COR-L47 (cell line): ENCODE data around the gene BANP.
A peak's percentile ranks its signal among the peaks of the same experiment; 100 is the strongest.
"Not testable (repeated sequence)": the region's sequence is repeated elsewhere in the genome, so short reads cannot be mapped to it uniquely, and the experiment has no call there.

Source experiments
- DNase-seq: peaks from one replicate; lab custom pipeline; 2025; lab: John Stamatoyannopoulos, UW

The BANP gene

GRCh38 chr16:87968541-87968940 is 17.3 kb downstream of the BANP start:
- DNase-seq = no peak

DNA sequence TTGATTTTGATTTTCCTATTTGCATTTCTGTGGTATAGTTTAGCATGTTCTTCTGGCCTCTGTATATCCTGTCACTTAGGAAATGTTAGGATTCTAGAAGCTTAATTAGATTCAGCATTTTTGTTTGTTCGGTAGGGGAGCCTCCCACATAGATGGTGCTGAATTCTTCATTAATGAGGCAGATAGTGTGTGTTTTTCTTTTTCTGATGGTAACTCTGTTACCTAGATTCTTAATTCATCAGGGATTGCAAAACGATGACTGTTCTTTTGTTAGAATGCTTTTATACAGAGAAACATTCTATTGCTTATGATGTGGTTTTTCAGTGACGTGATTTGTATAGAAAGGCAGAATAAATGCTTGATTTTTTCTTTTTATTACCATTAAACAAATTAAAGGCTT is 19.0 kb downstream of the BANP start:
- DNase-seq = no peak

DNA sequence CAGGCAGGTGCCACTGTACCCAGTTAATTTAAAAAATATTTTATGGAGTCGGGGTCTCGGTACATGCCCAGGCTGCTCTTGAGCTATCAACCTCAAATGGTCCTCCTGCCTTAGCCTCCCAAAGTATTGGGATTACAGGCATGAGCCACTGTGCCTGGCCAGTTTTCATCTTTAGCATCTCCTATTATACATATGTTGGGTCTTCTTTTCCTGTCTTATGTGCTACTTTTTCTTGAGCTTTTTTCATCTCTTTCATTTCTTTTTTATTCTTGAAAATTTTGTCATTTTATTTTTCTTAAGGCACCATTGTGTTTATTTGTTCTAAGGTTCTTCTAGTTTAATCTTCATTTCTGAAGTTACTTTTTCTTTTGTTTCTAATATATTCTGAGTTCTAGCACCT is 20.7 kb downstream of the BANP start:
- DNase-seq = no peak

DNA sequence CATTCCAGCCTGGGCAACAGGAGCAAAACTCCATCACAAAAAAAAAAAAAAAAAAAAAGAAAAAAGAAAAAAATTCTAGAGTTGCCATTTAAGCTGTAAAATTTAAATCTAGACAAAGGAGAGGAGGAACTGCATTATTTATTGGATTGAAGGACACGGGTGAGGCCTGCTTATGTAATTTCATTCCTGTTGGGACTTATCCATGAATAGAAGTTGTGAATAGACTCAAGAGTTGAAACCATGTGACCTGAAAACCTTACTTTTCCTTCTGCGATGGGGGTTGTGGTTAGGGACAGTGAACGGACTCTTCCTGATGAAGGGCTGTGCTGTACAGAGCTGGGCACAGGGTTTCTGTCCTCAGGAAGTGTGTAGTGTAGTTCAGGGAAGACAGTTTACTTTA is 22.5 kb downstream of the BANP start:
- DNase-seq = no peak

GRCh38 chr16:87974178-87974577 is 22.9 kb downstream of the BANP start:
- DNase-seq = no peak

DNA sequence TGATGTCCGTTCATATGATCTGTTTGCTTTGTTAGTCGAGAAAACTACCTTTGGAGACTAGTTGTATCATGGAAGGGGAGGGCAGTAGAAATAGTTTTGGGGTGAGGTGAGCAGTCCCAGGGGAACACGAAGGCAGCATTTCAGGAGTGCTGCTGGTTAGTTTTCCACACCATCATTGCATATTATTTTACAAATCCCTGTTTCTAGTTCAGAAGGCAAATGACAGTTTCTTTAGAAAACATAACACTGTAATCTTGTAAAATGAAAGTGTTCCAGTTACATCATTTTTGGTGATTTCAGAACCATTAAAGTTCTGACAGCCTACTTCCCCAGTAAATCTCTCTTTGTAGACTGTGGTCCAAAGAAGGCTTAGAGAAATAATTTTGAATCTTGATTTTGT is 25.4 kb downstream of the BANP start:
- DNase-seq = no peak

GRCh38 chr16:87978127-87978526 is 26.9 kb downstream of the BANP start:
- DNase-seq = no peak

- no peak for DNase-seq
Measured at GRCh38 chr16:87979352-87979751, 28.1 kb downstream of the BANP start.

DNA sequence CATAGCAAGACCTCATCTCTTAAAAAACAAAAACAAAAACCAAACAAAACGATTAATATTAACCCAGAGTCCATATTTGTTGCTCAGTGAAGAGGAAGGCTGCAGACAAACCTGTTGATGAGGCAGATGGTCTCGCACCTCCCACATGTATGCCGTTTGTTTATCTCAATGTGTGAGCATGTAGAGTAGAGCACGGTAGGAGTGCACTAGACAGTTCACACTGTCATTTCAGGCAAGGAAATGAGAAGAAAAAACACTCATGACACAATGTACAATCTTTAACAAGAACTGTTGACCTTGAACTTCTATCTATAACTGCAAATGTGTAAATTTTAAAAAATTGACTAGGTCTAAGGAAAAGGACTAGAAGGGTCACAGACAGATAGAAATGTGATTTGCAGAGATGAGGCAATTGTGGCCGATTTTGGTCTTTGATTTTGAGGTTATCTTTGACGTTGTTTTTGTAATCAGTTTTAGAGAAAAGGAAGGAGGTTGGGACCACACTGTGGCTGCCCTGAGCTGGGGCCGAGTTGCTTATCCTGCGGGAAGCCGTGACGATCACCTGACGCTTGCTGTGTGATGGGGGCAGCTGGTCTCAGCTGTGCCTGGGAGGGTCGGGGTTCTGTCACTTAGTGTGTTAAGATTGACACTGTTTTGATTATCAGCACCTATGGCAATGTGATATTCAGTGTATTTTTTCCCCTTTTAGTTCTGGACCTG is 28.8 kb downstream of the BANP start:
- not testable (repeated sequence) for DNase-seq

DNA sequence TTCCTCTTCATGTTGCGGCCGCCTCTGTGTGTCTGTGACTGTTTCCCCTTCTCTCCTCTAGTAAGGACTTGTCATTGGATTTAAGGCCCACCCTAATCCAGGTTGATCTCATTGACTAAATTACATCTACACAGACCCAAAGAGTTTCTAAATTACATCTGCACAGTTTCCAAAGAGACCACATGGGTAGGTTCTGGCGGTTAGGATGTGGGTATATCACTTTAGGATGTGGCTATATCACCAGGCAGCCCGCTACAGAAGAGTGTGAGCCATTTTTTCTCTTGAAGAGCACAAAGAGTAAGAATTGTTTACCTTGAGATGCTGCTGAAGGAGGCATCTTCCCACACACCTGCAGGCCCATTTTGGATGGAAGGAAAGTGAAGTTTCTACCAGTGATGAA is 30.1 kb downstream of the BANP start:
- not testable (repeated sequence) for DNase-seq

DNA sequence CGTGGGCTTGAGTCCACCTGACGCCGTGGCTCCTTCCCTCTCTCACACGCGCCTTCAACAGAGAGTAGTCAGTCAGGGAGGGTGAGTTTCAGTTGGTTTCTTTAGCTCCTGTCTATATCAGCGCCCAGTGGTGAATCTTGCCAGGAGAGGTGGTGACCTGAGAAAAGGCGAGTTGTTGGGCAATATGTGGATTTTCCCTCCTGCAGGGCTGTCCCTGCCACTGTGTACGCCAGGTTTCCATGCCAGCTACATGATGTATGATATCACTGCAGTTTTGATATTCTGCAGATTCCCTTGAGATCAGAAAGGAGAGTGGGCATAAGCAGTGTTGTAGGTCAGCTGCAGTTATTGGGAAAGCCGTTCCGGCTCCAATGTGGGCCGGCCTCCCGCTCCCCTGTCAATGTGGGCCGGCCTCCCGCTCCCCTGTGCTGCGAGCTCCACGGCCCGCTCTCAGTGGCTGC is 31.4 kb downstream of the BANP start:
- no peak for DNase-seq

GRCh38 chr16:87983072-87983736 is 32.0 kb downstream of the BANP start:
- not testable (repeated sequence) for DNase-seq

DNA sequence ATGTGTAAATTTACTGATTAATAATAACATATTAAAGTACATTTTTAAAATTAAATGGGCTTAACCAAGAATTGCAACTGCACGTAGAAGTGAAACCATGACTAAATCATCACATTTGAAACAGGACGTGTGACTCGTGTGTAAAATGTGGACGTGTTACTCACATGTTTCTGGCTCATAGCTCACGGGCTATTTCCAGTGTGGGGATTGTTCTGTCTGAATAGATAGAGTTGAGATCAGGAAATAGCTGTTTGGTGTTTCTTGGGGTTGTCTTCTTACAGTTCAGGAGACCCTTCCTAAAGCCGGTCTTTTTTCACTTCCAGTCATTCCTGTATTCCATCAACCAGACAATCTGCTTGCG is 32.5 kb downstream of the BANP start:
- DNase-seq = not testable (repeated sequence)

GRCh38 chr16:87984180-87984579 is 32.9 kb downstream of the BANP start:
- DNase-seq = not testable (repeated sequence)

DNA sequence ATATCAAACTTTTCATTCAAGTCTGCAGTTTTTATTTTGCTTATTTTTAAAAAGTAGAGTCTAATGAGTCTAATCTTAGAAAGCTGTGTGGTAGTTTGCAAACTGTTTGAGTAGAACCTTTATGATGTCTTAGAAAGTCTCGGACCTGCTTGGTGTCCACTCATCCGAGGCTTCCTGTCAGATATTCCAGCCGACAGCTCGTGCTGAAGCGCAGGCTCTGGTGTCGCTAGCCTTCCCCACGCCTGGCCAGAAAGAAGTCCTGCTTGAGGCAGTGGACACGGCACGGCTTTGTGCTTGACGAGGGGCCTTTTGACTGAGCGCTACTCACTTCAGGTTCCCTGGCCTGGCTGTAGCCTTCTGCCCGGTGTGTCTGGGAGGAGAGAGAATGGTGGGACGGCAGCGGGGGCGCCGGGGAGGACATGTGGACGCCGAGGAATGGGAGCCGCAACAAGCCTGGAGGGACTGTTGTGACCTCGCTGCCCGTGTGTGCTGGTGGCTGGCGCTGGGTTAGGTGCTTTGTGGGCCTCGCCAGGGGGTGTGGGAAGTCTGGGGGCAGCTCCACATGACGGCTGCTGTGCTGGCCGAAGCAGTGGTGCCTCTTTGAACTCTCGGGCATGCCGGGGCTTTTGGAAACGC is 33.5 kb downstream of the BANP start:
- DNase-seq = no peak

- not testable (repeated sequence) for DNase-seq
Measured at GRCh38 chr16:87985493-87985892, 34.3 kb downstream of the BANP start.

DNA sequence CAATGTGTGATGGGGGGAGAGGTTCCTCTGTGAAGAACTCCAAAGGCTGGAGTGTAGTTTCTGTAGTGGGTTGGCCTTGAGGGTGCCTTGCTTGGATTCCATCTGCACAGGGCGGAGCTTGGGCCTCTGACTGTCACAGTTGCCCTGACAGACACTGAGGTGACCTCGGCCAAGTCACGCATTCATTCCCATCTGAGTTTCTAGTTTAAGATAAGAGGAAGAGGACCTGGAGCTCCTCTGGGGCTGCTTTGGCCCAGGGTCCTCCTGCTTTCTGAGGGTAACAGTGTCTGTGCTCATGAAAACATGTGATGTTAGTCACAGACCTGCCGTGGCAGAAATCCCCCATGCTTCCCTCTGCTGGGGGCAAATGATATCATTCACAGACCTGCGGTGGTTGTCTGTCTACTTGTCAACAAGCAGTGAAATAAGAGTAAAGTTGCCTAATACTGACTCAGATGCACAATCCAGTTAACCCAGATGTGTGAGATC is 35.2 kb downstream of the BANP start:
- not testable (repeated sequence) for DNase-seq

GRCh38 chr16:87988596-87988995 is 37.4 kb downstream of the BANP start:
- not testable (repeated sequence) for DNase-seq

DNA sequence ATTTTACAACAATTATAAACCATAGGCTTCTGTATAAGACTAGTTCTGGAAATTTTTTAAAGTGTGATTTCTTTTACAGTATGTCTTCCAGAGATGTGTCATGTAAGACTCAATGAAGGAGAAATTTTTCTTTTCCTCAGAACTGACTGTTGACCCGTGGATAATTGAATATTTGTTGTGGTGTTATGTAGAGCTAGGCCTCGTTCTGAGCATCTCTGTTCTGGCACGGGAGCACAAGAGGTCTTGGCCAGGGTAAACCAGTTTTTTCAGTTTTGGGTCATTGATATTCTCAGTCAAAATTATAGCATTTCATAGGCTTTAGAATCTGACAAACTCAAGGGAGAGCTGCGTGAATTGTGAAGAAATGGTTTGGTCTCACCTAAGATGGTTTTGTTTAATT is 39.0 kb downstream of the BANP start:
- DNase-seq = not testable (repeated sequence)

- DNase-seq = not testable (repeated sequence)
Measured at GRCh38 chr16:87992142-87992541, 40.9 kb downstream of the BANP start.

DNA sequence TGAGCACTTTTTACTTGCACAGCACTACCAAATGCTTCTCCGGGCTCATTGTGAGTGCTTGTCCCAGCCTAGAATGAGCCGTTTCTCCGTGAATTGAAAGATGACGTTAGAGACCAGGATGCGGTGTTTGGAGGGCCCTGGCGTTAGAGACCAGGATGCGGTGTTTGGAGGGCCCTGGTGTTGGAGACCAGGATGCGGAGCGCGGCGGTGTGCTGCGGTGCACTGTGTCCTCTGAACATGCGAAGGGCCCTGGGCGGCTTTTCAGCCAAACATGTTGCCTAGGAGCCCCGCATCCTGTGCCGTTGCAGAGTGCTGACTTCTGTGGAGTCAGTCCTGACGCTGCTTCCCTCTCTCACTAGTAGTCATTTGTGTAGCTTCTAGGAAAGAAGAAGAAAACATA is 42.7 kb downstream of the BANP start:
- no peak for DNase-seq

DNA sequence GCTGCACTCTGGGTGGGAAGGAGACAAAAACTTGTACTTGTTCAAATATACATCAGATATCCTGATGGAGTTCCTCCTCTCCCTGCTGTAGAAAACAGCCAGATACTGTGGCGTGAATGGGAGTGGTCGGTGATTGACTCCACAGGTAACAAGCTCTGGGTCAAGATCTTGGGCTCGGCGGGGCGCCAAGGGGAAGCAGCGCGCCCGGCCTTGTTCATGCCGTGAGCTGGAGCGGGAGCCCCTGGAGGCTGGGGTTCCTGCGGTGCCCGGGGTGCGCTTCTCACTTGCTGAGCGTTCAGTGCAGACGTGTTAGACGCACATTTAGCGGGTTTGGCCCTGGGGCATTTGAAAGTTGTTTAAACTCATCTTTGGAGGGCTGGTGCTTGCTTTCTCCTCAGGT is 44.4 kb downstream of the BANP start:
- DNase-seq = peak; percentile 58
